SK-N-SH (cell line): ENCODE measurements around the gene ARID1B. TPM values are rescaled to one million over a fixed set of nuclear protein-coding genes. Genes with fewer than 3 reads are reported as not detected.

ENCODE experiments used
- CTCF ChIA-PET: fragments of 300-600, 350-600 bp; formaldehyde crosslinking; extraction: SDS; loops from one replicate; lab custom pipeline; 2021; lab: Yijun Ruan, JAX
- POLR2A ChIA-PET: fragments of 350-600 bp; sonication (Branson Sonifier 250); formaldehyde crosslinking; extraction: SDS; loops from one replicate; lab custom pipeline; 2020; ENCODE audit warnings: antibody characterized with exemption, inconsistent platforms; lab: Yijun Ruan, JAX
- DNase-seq: peaks from one replicate; pipeline ENCODE4 v3.0.0; 2012
- H2AFZ ChIP-seq: fragments of 200-600 bp; sonication (generic); 2 replicates; pipeline ENCODE4 v1.8.1; 2016; ENCODE audit warnings: antibody characterized with exemption, mild to moderate bottlenecking, low read depth
- H3F3A ChIP-seq: fragments of 200-600 bp; sonication (generic); replicated peaks from 2 replicates; pipeline ENCODE3; 2016; ENCODE audit warnings: antibody characterized with exemption, mild to moderate bottlenecking; ENCODE audit not compliant: insufficient read depth
- H3K27ac ChIP-seq, 2 experiments: fragments of 200-500 bp in 1 of 2; fragments of 200-600 bp in 1 of 2; sonication (Bioruptor generic) in 1 of 2; sonication (generic), shearing (Covaris generic) in 1 of 2; 2 replicates each; pipeline versions ENCODE4 v1.5.1 to v1.6.1; 2014 to 2016; ENCODE audit warnings: low read depth in 2 of 2, inconsistent platforms in 1 of 2, low read length in 1 of 2, mild to moderate bottlenecking in 1 of 2, mixed read lengths in 1 of 2
- H3K27me3 ChIP-seq: fragments of 200-600 bp; sonication (generic), shearing (Covaris generic); 2 replicates; pipeline ENCODE4 v1.6.1; 2016; ENCODE audit warnings: mixed run types; ENCODE audit not compliant: insufficient read depth
- H3K36me3 ChIP-seq, 2 experiments: fragments of 200-500 bp in 1 of 2; fragments of 200-600 bp in 1 of 2; sonication (Bioruptor generic) in 1 of 2; sonication (generic) in 1 of 2; replicated peaks in 1 of 2; 2 replicates each; pipeline versions ENCODE3 to v1.5.1; 2014 to 2016; ENCODE audit warnings: low read length in 1 of 2, mild to moderate bottlenecking in 1 of 2; ENCODE audit not compliant: insufficient read depth in 2 of 2, control insufficient read depth in 1 of 2
- H3K4me1 ChIP-seq, 2 experiments: fragments of 200-500 bp in 1 of 2; fragments of 200-600 bp in 1 of 2; sonication (Bioruptor generic) in 1 of 2; sonication (generic), shearing (Covaris generic) in 1 of 2; 2 replicates each; pipeline versions ENCODE4 v1.5.1 to v1.6.1; 2014 to 2016; ENCODE audit warnings: low read depth in 1 of 2, low read length in 1 of 2, mixed run types in 1 of 2; ENCODE audit not compliant: insufficient read depth in 2 of 2, control insufficient read depth in 1 of 2
- H3K4me2 ChIP-seq: fragments of 200-600 bp; sonication (generic), shearing (Covaris generic); 2 replicates; pipeline ENCODE4 v1.6.1; 2017; ENCODE audit warnings: mixed run types
- H3K4me3 ChIP-seq, 2 experiments: fragments of 200-500 bp in 1 of 2; fragments of 200-600 bp in 1 of 2; sonication (Bioruptor generic) in 1 of 2; sonication (generic), shearing (Covaris generic) in 1 of 2; 2 replicates each; pipeline versions ENCODE4 v1.5.1 to v1.8.1; 2014 to 2016; ENCODE audit warnings: low read depth in 2 of 2, inconsistent platforms in 1 of 2, low read length in 1 of 2, mild to moderate bottlenecking in 1 of 2, mixed read lengths in 1 of 2, moderate library complexity in 1 of 2
- H3K79me2 ChIP-seq: fragments of 200-600 bp; sonication (generic); 2 replicates; pipeline ENCODE4 v1.8.1; 2017; ENCODE audit warnings: mild to moderate bottlenecking; ENCODE audit not compliant: insufficient read depth
- H3K9ac ChIP-seq: fragments of 200-600 bp; sonication (generic); 2 replicates; pipeline ENCODE4 v1.6.1; 2017; ENCODE audit warnings: mixed run types
- H3K9me2 ChIP-seq: fragments of 200-600 bp; sonication (generic); 2 replicates; pipeline ENCODE4 v1.6.1; 2017; ENCODE audit warnings: mixed run types
- H3K9me3 ChIP-seq: fragments of 200-600 bp; sonication (generic); 2 replicates; pipeline ENCODE4 v1.6.1; 2017; ENCODE audit warnings: mixed run types, mild to moderate bottlenecking, moderate library complexity
- H4K20me1 ChIP-seq: fragments of 200-600 bp; sonication (generic); 2 replicates; pipeline ENCODE4 v1.6.1; 2017; ENCODE audit warnings: mild to moderate bottlenecking, mixed run types; ENCODE audit not compliant: insufficient read depth
- EP300 ChIP-seq, 2 experiments: IDR thresholded peaks; 2 replicates each; pipeline versions ENCODE4 v1.4.0 to v1.6.1; 2012; ENCODE audit warnings: borderline replicate concordance in 1 of 2, low read depth in 1 of 2, low read length in 1 of 2
- FOXJ3 ChIP-seq: sonication (generic); formaldehyde crosslinking; IDR thresholded peaks from 2 replicates; pipeline ENCODE4 v1.5.1; 2020; ENCODE audit warnings: mild to moderate bottlenecking, missing genetic modification reagents
- GATA2 ChIP-seq: sonication (generic); formaldehyde crosslinking; IDR thresholded peaks from 2 replicates; pipeline ENCODE4 v1.5.0; 2020; ENCODE audit warnings: mild to moderate bottlenecking, missing genetic modification reagents
- MXI1 ChIP-seq: IDR thresholded peaks from 2 replicates; pipeline ENCODE4 v1.6.1; 2012; ENCODE audit warnings: mild to moderate bottlenecking, low read depth, low read length, improper control_type of control experiment
- NFIC ChIP-seq: IDR thresholded peaks from 2 replicates; pipeline ENCODE4 v1.4.0; 2012; ENCODE audit warnings: borderline replicate concordance
- NRF1 ChIP-seq: IDR thresholded peaks from 2 replicates; pipeline ENCODE4 v1.6.1; 2012; ENCODE audit warnings: low read depth, mild to moderate bottlenecking, low read length
- RCOR1 ChIP-seq: fragments of 150-350 bp; IDR thresholded peaks from 2 replicates; pipeline ENCODE4 v1.6.1; 2017; ENCODE audit warnings: antibody characterized with exemption, low read length
- WGBS: methylation state at CpG from one replicate; pipeline ENCODE4 v1.1.6; 2017; ENCODE audit warnings: low lambda C conversion rate; 5-methylcytosine and 5-hydroxymethylcytosine counted together
- polyA plus RNA-seq, 3 experiments: library from polyadenylated mRNA; depleted of rRNA; stranded (reverse); fragments of >200 nt; gene quantifications; 2 replicates each; pipeline ENCODE4 v1.2.3, GENCODE V29; 2012
- TF ChIP-seq, protein P1 (sequence below): fragments of 150-350 bp; IDR thresholded peaks from 2 replicates; pipeline ENCODE4 v1.6.1; 2016; ENCODE audit warnings: mild to moderate bottlenecking, low read depth, low read length
- TF ChIP-seq, protein P2 (sequence below): fragments of 200-600 bp; sonication (generic); IDR thresholded peaks from 2 replicates; pipeline ENCODE4 v1.6.1; 2017; ENCODE audit warnings: antibody characterized with exemption, mild to moderate bottlenecking, moderate library complexity
- TF ChIP-seq, protein P3 (sequence below): IDR thresholded peaks from 2 replicates; pipeline ENCODE4 v1.6.1; 2012; ENCODE audit warnings: mild to moderate bottlenecking, low read depth, low read length, moderate library complexity

Gene ARID1B
- polyA plus RNA-seq, 1 of the 3 experiments (the other 2 are of a cell fraction) = 13.6 TPM

DNA sequence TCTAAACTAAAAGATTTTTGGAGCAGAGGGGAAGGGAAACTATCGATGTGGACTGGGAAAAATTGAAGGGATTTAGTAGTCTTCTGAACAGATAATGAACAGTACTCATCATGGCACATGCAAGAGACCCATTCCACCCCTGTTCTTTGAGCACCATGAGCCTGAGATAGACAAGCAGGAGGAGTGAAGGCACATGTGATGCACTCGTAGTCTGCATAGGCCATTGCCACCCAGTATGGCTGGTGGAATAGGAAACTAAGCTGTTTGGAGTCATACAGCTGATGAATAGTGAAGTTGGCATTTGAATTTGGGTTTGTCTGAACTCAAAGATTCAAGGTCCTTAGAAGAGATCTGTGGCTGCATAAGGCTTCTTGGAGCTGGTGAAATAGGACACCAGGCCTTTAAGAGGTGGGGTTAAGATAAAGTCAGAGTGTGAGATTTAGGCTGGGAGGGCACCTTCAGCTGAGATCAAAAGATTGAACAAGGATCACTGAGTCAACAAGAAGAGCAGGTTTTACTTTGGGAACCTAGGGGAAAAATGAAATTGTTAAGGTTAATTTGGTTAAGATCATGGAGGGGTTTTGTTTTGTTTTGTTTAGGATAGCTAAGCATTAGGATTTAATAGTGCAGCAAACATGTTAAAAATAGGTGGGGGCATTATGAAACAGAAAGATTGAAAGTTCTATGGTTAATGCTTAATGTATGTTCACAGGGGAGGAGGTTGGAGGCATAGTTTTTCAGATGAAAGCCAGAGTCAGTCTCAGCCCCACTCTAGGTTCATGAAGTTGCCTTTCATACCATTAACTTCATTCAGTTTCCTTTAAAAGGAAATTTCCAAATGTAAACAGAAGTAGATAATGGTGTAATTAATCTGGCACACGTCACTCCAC is 148.8 kb downstream of the ARID1B start:
- WGBS = 79% methylated on average over 3 of the region's 3 CpGs

More for the DNA sequence above, 148.8 kb downstream of the ARID1B start:
- Histone ChIP-seq H3K4me1 (peaks cover 6 to 15% of the 10 kb centered on the region in 2 experiments; a peak in 3 of 4 replicates), H3K9ac (no peak overlapping the region), H3K27ac (no peak overlapping the region), H3K27me3 (no peaks in the 10 kb centered on the region), H3K4me3 (no peak overlapping the region), H3F3A (no peaks in the 10 kb centered on the region), H4K20me1 (peaks cover 55% of the 10 kb centered on the region), H3K79me2 (peaks cover 94% of the 10 kb centered on the region), H3K4me2 (no peak overlapping the region), H3K9me3 (no peaks in the 10 kb centered on the region), H3K36me3 (no peaks in the 10 kb centered on the region), H3K9me2 (no peaks in the 10 kb centered on the region), H2AFZ (no peak overlapping the region)
- no peak for DNase-seq
- ChIA-PET POLR2A (no interaction called here), CTCF (interaction anchor here (0.7 to 1.2 kb wide), 3 partner anchors 28 to 107 kb away, joined by 3 to 4 read pairs (median 3); no protein-coding TSS in a partner anchor)
- TF ChIP-seq, protein P1, sequence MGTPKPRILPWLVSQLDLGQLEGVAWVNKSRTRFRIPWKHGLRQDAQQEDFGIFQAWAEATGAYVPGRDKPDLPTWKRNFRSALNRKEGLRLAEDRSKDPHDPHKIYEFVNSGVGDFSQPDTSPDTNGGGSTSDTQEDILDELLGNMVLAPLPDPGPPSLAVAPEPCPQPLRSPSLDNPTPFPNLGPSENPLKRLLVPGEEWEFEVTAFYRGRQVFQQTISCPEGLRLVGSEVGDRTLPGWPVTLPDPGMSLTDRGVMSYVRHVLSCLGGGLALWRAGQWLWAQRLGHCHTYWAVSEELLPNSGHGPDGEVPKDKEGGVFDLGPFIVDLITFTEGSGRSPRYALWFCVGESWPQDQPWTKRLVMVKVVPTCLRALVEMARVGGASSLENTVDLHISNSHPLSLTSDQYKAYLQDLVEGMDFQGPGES = no peak
- TF ChIP-seq NFIC = no peak
- TF ChIP-seq FOXJ3 (CRISPR knock-in tag) = no peak
- no peak for TF ChIP-seq MXI1
- TF ChIP-seq EP300 (IDR thresholded peaks at IDR 0.05; ENCODE audit: borderline replicate concordance in 1 of 2, low read depth in 1 of 2, low read length in 1 of 2) = no peak
- TF ChIP-seq, protein P2, sequence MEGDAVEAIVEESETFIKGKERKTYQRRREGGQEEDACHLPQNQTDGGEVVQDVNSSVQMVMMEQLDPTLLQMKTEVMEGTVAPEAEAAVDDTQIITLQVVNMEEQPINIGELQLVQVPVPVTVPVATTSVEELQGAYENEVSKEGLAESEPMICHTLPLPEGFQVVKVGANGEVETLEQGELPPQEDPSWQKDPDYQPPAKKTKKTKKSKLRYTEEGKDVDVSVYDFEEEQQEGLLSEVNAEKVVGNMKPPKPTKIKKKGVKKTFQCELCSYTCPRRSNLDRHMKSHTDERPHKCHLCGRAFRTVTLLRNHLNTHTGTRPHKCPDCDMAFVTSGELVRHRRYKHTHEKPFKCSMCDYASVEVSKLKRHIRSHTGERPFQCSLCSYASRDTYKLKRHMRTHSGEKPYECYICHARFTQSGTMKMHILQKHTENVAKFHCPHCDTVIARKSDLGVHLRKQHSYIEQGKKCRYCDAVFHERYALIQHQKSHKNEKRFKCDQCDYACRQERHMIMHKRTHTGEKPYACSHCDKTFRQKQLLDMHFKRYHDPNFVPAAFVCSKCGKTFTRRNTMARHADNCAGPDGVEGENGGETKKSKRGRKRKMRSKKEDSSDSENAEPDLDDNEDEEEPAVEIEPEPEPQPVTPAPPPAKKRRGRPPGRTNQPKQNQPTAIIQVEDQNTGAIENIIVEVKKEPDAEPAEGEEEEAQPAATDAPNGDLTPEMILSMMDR = no peak
- TF ChIP-seq, protein P3, sequence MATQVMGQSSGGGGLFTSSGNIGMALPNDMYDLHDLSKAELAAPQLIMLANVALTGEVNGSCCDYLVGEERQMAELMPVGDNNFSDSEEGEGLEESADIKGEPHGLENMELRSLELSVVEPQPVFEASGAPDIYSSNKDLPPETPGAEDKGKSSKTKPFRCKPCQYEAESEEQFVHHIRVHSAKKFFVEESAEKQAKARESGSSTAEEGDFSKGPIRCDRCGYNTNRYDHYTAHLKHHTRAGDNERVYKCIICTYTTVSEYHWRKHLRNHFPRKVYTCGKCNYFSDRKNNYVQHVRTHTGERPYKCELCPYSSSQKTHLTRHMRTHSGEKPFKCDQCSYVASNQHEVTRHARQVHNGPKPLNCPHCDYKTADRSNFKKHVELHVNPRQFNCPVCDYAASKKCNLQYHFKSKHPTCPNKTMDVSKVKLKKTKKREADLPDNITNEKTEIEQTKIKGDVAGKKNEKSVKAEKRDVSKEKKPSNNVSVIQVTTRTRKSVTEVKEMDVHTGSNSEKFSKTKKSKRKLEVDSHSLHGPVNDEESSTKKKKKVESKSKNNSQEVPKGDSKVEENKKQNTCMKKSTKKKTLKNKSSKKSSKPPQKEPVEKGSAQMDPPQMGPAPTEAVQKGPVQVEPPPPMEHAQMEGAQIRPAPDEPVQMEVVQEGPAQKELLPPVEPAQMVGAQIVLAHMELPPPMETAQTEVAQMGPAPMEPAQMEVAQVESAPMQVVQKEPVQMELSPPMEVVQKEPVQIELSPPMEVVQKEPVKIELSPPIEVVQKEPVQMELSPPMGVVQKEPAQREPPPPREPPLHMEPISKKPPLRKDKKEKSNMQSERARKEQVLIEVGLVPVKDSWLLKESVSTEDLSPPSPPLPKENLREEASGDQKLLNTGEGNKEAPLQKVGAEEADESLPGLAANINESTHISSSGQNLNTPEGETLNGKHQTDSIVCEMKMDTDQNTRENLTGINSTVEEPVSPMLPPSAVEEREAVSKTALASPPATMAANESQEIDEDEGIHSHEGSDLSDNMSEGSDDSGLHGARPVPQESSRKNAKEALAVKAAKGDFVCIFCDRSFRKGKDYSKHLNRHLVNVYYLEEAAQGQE = no peak
- no peak for TF ChIP-seq GATA2
- no peak for TF ChIP-seq RCOR1
- no peak for TF ChIP-seq NRF1
- TF ChIP-seq, all 33 proteins: peak for 0
